PC-3 (cell line): ENCODE results near the gene CLP1.

Source experiments
- EZH2 ChIP-seq: fragments of 300-600 bp; sonication (generic); IDR thresholded peaks from one replicate; pipeline ENCODE4 v1.6.1; 2017; ENCODE audit warnings: antibody characterized with exemption, mild to moderate bottlenecking, low read length; ENCODE audit not compliant: unreplicated experiment
- EZH2phosphoT487 ChIP-seq: fragments of 300-600 bp; sonication (generic); IDR thresholded peaks from 2 replicates; pipeline ENCODE4 v1.6.1; 2018; ENCODE audit warnings: mild to moderate bottlenecking, antibody characterized with exemption, low read length, borderline replicate concordance
- TF ChIP-seq, protein P1 (sequence below): fragments of 300-600 bp; sonication (generic); conservative IDR thresholded peaks from 2 replicates; pipeline ENCODE4 v1.5.1; 2017; ENCODE audit warnings: antibody characterized with exemption, low read depth, mild to moderate bottlenecking, low read length

DNA sequence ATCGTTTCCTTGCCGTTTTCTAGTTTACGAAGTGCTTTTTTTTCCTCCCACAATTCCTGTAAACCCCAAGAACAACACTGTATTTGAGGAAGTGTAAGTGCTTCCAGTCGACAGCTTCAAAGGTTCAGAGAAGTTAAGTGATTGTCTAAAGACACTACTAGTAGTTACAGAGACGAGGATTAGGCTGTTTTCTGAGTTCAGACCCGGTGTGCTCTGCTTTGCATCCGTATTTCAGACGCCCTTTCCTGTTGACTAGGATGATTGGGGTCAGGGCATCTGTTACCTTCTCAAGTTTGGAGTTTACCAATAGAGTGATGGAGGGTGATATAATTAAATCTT is 430 bp downstream of the CLP1 start:
- TF ChIP-seq, protein P1, sequence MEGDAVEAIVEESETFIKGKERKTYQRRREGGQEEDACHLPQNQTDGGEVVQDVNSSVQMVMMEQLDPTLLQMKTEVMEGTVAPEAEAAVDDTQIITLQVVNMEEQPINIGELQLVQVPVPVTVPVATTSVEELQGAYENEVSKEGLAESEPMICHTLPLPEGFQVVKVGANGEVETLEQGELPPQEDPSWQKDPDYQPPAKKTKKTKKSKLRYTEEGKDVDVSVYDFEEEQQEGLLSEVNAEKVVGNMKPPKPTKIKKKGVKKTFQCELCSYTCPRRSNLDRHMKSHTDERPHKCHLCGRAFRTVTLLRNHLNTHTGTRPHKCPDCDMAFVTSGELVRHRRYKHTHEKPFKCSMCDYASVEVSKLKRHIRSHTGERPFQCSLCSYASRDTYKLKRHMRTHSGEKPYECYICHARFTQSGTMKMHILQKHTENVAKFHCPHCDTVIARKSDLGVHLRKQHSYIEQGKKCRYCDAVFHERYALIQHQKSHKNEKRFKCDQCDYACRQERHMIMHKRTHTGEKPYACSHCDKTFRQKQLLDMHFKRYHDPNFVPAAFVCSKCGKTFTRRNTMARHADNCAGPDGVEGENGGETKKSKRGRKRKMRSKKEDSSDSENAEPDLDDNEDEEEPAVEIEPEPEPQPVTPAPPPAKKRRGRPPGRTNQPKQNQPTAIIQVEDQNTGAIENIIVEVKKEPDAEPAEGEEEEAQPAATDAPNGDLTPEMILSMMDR: no peak
- no peak for TF ChIP-seq EZH2
- no peak for TF ChIP-seq EZH2phosphoT487
